Bronchial epithelial cell (primary cell): ENCODE results near the gene TF. TPM values are rescaled to one million over a fixed set of nuclear protein-coding genes. Genes with fewer than 3 reads are reported as not detected.

Source experiments
- DNase-seq: peaks from one replicate; pipeline ENCODE4 v3.0.0-alpha.2; 2010; ENCODE audit warnings: low read depth
- FAIRE-seq: peaks from 2 replicates; lab custom pipeline; 2011; peaks lifted over from hg19 to GRCh38; lab: Jason Lieb, UNC
- H3K27me3 ChIP-seq: 2 replicates; pipeline ENCODE4 v1.5.1; 2011; ENCODE audit warnings: low read length; ENCODE audit not compliant: control insufficient read depth, insufficient read depth
- H3K36me3 ChIP-seq: 2 replicates; pipeline ENCODE4 v1.5.1; 2011; ENCODE audit warnings: low read length; ENCODE audit not compliant: control insufficient read depth, insufficient read depth
- H3K4me3 ChIP-seq: 2 replicates; pipeline ENCODE4 v1.5.1; 2011; ENCODE audit warnings: mild to moderate bottlenecking, low read depth, low read length, control low read depth
- CTCF ChIP-seq: IDR thresholded peaks from 2 replicates; pipeline ENCODE4 v1.5.1; 2011; ENCODE audit warnings: mild to moderate bottlenecking, moderate library complexity, low read length, control low read depth, inconsistent platforms; ENCODE audit not compliant: insufficient read depth, severe bottlenecking
- total RNA-seq: library from RNA; depleted of rRNA; stranded (reverse); fragments of >200 nt; gene quantifications from 2 replicates; pipeline ENCODE4 v1.2.1, GENCODE V29; 2014

TF gene
- total RNA-seq, 1 donor from 2014 or later: under 0.01 TPM

- TF ChIP-seq CTCF: no peak
These were observed 51.4 kb downstream of the TF start for GRCh38 chr3:133797396-133798105.

DNA sequence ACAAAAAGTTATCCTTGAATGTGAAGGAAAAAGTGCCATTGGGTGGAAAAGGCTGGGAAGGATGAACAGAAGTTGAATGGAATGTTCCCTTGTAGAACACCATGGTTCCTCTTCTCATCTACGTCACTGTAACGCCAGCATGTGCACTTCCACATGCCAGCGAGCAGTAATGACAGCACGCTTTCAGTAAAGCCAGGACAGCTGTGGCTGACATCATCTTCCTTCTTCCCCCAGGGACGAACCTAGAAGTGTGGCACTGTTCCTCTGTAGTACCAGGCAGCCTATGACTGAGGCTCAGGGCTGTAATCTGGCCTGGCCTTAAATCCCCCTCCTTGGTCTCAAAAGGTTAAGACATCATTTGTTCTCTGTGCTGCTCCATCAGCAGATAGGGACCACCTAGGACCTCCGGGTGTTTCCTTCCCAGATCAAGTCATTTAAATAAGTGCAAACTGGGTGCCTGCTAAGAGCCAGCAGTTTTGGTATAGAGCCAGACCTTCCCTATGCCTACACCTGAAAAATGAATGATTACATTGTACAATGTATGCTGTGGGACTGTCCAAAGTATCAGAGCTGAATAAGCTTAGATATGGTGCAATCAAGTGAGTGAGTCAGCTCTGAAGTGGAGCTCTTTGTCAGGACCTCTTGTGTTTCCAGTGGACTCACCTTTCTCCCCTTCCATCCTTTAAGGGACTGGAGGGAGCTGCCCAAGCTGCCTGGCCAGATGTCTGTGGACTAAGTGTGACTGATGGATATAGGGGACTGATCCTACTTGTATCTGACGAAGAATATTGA is 53.8 kb downstream of the TF start:
- FAIRE-seq (peak; percentile 83), DNase-seq (peak; percentile 91)
- Histone ChIP-seq H3K36me3 (no peaks in the 10 kb centered on the region), H3K4me3 (no peak overlapping the region), H3K27me3 (peaks cover 1% of the 10 kb centered on the region)
- TF ChIP-seq CTCF: no peak

More at GRCh38 chr3:133797396-133798105, 51.4 kb downstream of the TF start:
- Histone ChIP-seq H3K4me3 (no peak overlapping the region), H3K27me3 (peaks cover 1% of the 10 kb centered on the region), H3K36me3 (no peaks in the 10 kb centered on the region)
- DNase-seq (peak; percentile 19), FAIRE-seq (no peak)

- DNase-seq: no peak
- no peak for TF ChIP-seq CTCF
- Histone ChIP-seq H3K4me3 (no peak overlapping the region), H3K36me3 (peaks cover 1% of the 10 kb centered on the region), H3K27me3 (peaks cover 1% of the 10 kb centered on the region)
- no peak for FAIRE-seq
These were observed 57.3 kb downstream of the TF start for GRCh38 chr3:133803469-133803868.

GRCh38 chr3:133804896-133805295 is 58.7 kb downstream of the TF start:
- TF ChIP-seq CTCF: no peak
- H3K4me3 ChIP-seq: no peak overlapping the region
- peaks cover 1% of the 10 kb centered on the region for H3K27me3 ChIP-seq
- no peak for DNase-seq
- peaks cover 1% of the 10 kb centered on the region for H3K36me3 ChIP-seq
- no peak for FAIRE-seq

DNA sequence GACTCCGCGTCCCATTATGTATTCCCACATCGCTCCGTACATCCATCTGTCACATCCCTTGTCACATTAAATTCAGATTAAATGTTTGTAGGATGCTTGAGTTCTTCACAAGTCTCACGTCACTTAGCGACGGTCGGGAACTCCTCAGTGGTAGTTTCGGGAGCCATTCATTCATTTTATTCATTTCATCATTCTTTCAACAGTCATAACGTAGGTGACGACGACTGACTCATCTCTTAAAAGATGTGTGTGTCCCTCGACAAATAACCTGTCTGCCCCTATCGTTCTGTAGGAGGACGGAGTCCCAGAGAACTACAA is 59.1 kb downstream of the TF start:
- TF ChIP-seq CTCF: no peak
- DNase-seq (peak; percentile 94), FAIRE-seq (no peak)

More for the DNA sequence above, 59.1 kb downstream of the TF start:
- peak overlapping the region; percentile 73 for H3K4me3 ChIP-seq
- H3K27me3 ChIP-seq: peaks cover 1% of the 10 kb centered on the region
- H3K36me3 ChIP-seq: peaks cover 4% of the 10 kb centered on the region
